ENCODE results near the gene UGT1A7.

DNA sequence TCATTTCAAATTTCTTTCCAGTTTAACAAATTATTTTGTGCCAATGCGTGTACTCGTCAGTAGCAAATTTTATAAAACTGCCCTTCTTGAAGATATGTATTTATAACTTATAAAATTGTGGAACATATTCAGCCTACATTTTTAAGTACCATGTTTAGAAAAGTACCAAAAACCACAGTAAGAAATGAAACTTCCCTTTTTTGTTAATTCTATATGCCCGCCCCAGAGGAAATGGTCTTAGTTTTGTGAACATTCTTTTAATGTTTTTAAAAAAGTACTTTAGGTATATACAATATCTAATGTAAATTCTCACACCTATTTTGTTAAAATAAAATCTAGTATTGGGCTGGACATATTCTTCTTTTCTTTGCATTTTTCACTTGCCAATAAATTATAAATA is 8.8 kb upstream of the UGT1A7 start:
- TF ChIP-seq, protein P1, sequence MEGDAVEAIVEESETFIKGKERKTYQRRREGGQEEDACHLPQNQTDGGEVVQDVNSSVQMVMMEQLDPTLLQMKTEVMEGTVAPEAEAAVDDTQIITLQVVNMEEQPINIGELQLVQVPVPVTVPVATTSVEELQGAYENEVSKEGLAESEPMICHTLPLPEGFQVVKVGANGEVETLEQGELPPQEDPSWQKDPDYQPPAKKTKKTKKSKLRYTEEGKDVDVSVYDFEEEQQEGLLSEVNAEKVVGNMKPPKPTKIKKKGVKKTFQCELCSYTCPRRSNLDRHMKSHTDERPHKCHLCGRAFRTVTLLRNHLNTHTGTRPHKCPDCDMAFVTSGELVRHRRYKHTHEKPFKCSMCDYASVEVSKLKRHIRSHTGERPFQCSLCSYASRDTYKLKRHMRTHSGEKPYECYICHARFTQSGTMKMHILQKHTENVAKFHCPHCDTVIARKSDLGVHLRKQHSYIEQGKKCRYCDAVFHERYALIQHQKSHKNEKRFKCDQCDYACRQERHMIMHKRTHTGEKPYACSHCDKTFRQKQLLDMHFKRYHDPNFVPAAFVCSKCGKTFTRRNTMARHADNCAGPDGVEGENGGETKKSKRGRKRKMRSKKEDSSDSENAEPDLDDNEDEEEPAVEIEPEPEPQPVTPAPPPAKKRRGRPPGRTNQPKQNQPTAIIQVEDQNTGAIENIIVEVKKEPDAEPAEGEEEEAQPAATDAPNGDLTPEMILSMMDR (IDR thresholded peaks at IDR 0.05; ENCODE audit: low read length): no peak
- TF ChIP-seq EZH2 (IDR thresholded peaks at IDR 0.05; ENCODE audit: borderline replicate concordance, low read length): no peak
